B cell (primary cell): ENCODE results near the gene KCNQ1OT1. TPM values are rescaled to one million over a fixed set of nuclear protein-coding genes. Genes with fewer than 3 reads are reported as not detected.

Source experiments
- ATAC-seq: fragments of 200-7000 bp; cut with Tn5 transposase; one replicate; pipeline ENCODE4 v1.10.0; 2021; ENCODE audit warnings: low read depth, mild to moderate bottlenecking, moderate number of reproducible peaks, moderate library complexity
- CTCF ChIA-PET: fragments of 350-600 bp; sonication (Branson Sonifier 250); formaldehyde crosslinking; loops from one replicate; lab custom pipeline; 2021; ENCODE audit warnings: antibody characterized with exemption, inconsistent platforms; lab: Charles Lee
- POLR2A ChIA-PET: fragments of 350-600 bp; sonication (Branson Sonifier 250); formaldehyde crosslinking; loops from one replicate; lab custom pipeline; 2021; ENCODE audit warnings: antibody characterized with exemption; lab: Charles Lee
- DNase-seq: peaks from one replicate; pipeline ENCODE4 v3.0.0; 2013
- H2AFZ ChIP-seq: 2 replicates; pipeline ENCODE4 v1.6.1; 2012; ENCODE audit warnings: mild to moderate bottlenecking, low read depth, low read length; ENCODE audit not compliant: insufficient read depth, poor library complexity, severe bottlenecking
- H3K27ac ChIP-seq, 2 donors: 1 replicate in 1 of 2; 2 replicates in 1 of 2; pipeline ENCODE4 v1.5.1; 2012 to 2013; ENCODE audit warnings: low read length in 2 of 2, mild to moderate bottlenecking in 2 of 2, moderate library complexity in 1 of 2
- H3K27me3 ChIP-seq, 4 experiments: fragments of 200-600 bp in 1 of 4; sonication (generic) in 1 of 4; replicated peaks in 1 of 4; 1 replicate in 2 of 4; 2 replicates in 2 of 4; pipeline versions ENCODE4 v1.6.1 to v1.7.0; 2013 to 2016; ENCODE audit warnings: low read length in 3 of 4, mild to moderate bottlenecking in 2 of 4, mixed read lengths in 1 of 4, moderate library complexity in 1 of 4; ENCODE audit not compliant: insufficient read depth in 4 of 4, control insufficient read depth in 3 of 4; ENCODE audit errors: control extremely low read depth in 1 of 4
- H3K36me3 ChIP-seq, 2 experiments: replicated peaks in 1 of 2; 1 replicate in 1 of 2; 2 replicates in 1 of 2; pipeline versions ENCODE4 v1.6.1 to v1.7.1; 2013; ENCODE audit warnings: low read length in 1 of 2; ENCODE audit not compliant: insufficient read depth in 2 of 2, control insufficient read depth in 1 of 2; ENCODE audit errors: control extremely low read depth in 1 of 2, extremely low read depth in 1 of 2
- H3K4me1 ChIP-seq, 2 donors: fragments of 200-600 bp in 1 of 2; sonication (generic) in 1 of 2; 1 replicate in 1 of 2; 2 replicates in 1 of 2; pipeline versions ENCODE4 v1.5.1 to v1.6.1; 2013 to 2017; ENCODE audit warnings: low read length in 2 of 2; ENCODE audit not compliant: control insufficient read depth in 2 of 2, insufficient read depth in 2 of 2
- H3K4me2 ChIP-seq: replicated peaks from 2 replicates; pipeline ENCODE3; 2012; ENCODE audit warnings: mild to moderate bottlenecking, low read depth, low read length; ENCODE audit not compliant: poor library complexity, severe bottlenecking
- H3K4me3 ChIP-seq, 5 experiments: fragments of 200-600 bp in 1 of 5; sonication (generic) in 1 of 5; 1 replicate in 3 of 5; 2 replicates in 2 of 5; pipeline versions ENCODE4 v1.5.1 to v1.7.0; 2011 to 2016; ENCODE audit warnings: low read length in 4 of 5, mild to moderate bottlenecking in 4 of 5, low read depth in 2 of 5, control low read depth in 1 of 5, moderate library complexity in 1 of 5; ENCODE audit not compliant: insufficient read depth in 1 of 5; ENCODE audit errors: control extremely low read depth in 1 of 5, extremely low read depth in 1 of 5
- H3K79me2 ChIP-seq: fragments of 200-600 bp; sonication (generic); one replicate; pipeline ENCODE4 v1.6.0; 2016; ENCODE audit warnings: low read length; ENCODE audit not compliant: control insufficient read depth, insufficient read depth
- H3K9ac ChIP-seq: fragments of 200-600 bp; sonication (generic); 2 replicates; pipeline ENCODE4 v1.6.1; 2017; ENCODE audit warnings: mild to moderate bottlenecking, low read length, moderate library complexity
- H3K9me3 ChIP-seq, 3 donors: one replicate each; pipeline versions ENCODE4 v1.6.1 to v1.7.1; 2013; ENCODE audit warnings: low read length in 2 of 3; ENCODE audit not compliant: control insufficient read depth in 2 of 3, insufficient read depth in 1 of 3; ENCODE audit errors: control extremely low read depth in 1 of 3
- H4K20me1 ChIP-seq: 2 replicates; pipeline ENCODE4 v1.6.0; 2012; ENCODE audit warnings: mild to moderate bottlenecking, low read length; ENCODE audit not compliant: insufficient read depth, control insufficient read depth, poor library complexity, severe bottlenecking
- H3K27ac Mint-ChIP-seq: one replicate; pipeline ENCODE4 v1.8.0; 2021; ENCODE audit warnings: mixed read lengths
- H3K27me3 Mint-ChIP-seq: one replicate; pipeline ENCODE4 v1.8.0; 2021; ENCODE audit warnings: mixed read lengths
- H3K4me1 Mint-ChIP-seq: one replicate; pipeline ENCODE4 v1.8.0; 2021; ENCODE audit warnings: mixed read lengths
- H3K4me3 Mint-ChIP-seq: one replicate; pipeline ENCODE4 v1.8.0; 2021; ENCODE audit warnings: mixed read lengths
- H3K9me3 Mint-ChIP-seq: one replicate; pipeline ENCODE4 v1.8.0; 2022; ENCODE audit warnings: mixed read lengths; ENCODE audit not compliant: insufficient read depth
- CTCF ChIP-seq: fragments of 200-600 bp; IDR thresholded peaks from one replicate; pipeline ENCODE4 v1.8.0; 2022; ENCODE audit warnings: antibody characterized with exemption, mild to moderate bottlenecking
- EZH2 ChIP-seq: IDR thresholded peaks from 2 replicates; pipeline ENCODE4 v1.6.1; 2012; ENCODE audit warnings: borderline replicate concordance, low read depth, mild to moderate bottlenecking, moderate library complexity, low read length; ENCODE audit not compliant: insufficient read depth, poor library complexity, severe bottlenecking
- WGBS: methylation state at CpG from one replicate; pipeline ENCODE4 v1.1.5; 2013; ENCODE audit warnings: missing lambda C conversion rate; ENCODE audit not compliant: insufficient coverage; 5-methylcytosine and 5-hydroxymethylcytosine counted together
- intact Hi-C: fragments of 100-400 bp; cut with micrococcal nuclease; formaldehyde crosslinking; loops from one replicate; pipeline ENCODE4 v1.10.0; 2022
- polyA plus RNA-seq: library from polyadenylated mRNA; depleted of rRNA; stranded (reverse); fragments of >200 nt; gene quantifications from 2 replicates; pipeline ENCODE4 v1.2.3, GENCODE V29; 2012
- total RNA-seq, 2 donors: library from RNA; stranded (reverse); fragments of 120-200 nt in 1 of 2; gene quantifications; 1 replicate in 1 of 2; 2 replicates in 1 of 2; pipeline versions ENCODE4 v1.2.3 to v1.2.4, GENCODE V29; 2013 to 2022

The KCNQ1OT1 gene
- total and polyA plus RNA-seq, 2 donors (not counting 1 experiment from before 2014, with no cell fraction given) = 0.03 to 0.89 TPM

- H3K9me3 ChIP-seq = no peaks in the 10 kb centered on the region
- ATAC-seq = no peak
- no peak overlapping the region for H3K9ac ChIP-seq
- intact Hi-C loops = no loop called here
- no peaks in the 10 kb centered on the region for H3K27me3 Mint-ChIP-seq
- peaks cover 5% of the 10 kb centered on the region for H3K79me2 ChIP-seq
- no peak for DNase-seq
- no peak overlapping the region for H3K27ac ChIP-seq
- no peaks in the 10 kb centered on the region for H4K20me1 ChIP-seq
- no peak for TF ChIP-seq CTCF
- TF ChIP-seq EZH2 = no peak
- no peak overlapping the region for H3K27ac Mint-ChIP-seq
- WGBS = 100% methylated on average over 1 of the region's 1 CpG
- peaks cover 14 to 19% of the 10 kb centered on the region in 2 donors for H3K4me1 ChIP-seq
- ChIA-PET CTCF (no interaction called here), POLR2A (no interaction called here)
- H3K4me1 Mint-ChIP-seq = peaks cover 19% of the 10 kb centered on the region
- no peak overlapping the region for H3K4me3 Mint-ChIP-seq
- no peak overlapping the region for H2AFZ ChIP-seq
- no peaks in the 10 kb centered on the region for H3K9me3 Mint-ChIP-seq
- no peaks in the 10 kb centered on the region for H3K36me3 ChIP-seq
- H3K27me3 ChIP-seq = no peaks in the 10 kb centered on the region
- H3K4me3 ChIP-seq = no peak overlapping the region
- H3K4me2 ChIP-seq = no peak overlapping the region
These were observed 15.2 kb downstream of the KCNQ1OT1 start for GRCh38 chr11:2684581-2684980.

GRCh38 chr11:2683806-2684205 lies 16.0 kb downstream of the KCNQ1OT1 start:
- no peak overlapping the region for H3K4me3 ChIP-seq
- H3K9ac ChIP-seq = no peak overlapping the region
- intact Hi-C loops = no loop called here
- ChIA-PET CTCF (no interaction called here), POLR2A (no interaction called here)
- no peaks in the 10 kb centered on the region for H4K20me1 ChIP-seq
- peaks cover 14% of the 10 kb centered on the region in 2 donors for H3K4me1 ChIP-seq
- Mint-ChIP-seq H3K27me3 (no peaks in the 10 kb centered on the region), H3K4me3 (no peak overlapping the region), H3K9me3 (no peaks in the 10 kb centered on the region), H3K27ac (no peak overlapping the region), H3K4me1 (peaks cover 16% of the 10 kb centered on the region)
- no peaks in the 10 kb centered on the region for H3K9me3 ChIP-seq
- H2AFZ ChIP-seq = no peak overlapping the region
- 100% methylated on average over 1 of the region's 4 CpGs for WGBS
- no peak overlapping the region for H3K27ac ChIP-seq
- no peak for TF ChIP-seq CTCF
- no peak for TF ChIP-seq EZH2
- H3K36me3 ChIP-seq = no peaks in the 10 kb centered on the region
- H3K4me2 ChIP-seq = no peak overlapping the region
- DNase-seq (no peak), ATAC-seq (no peak)
- H3K27me3 ChIP-seq = no peaks in the 10 kb centered on the region
- H3K79me2 ChIP-seq = peaks cover 5% of the 10 kb centered on the region
